Pancreas (tissue), 10 donors: ENCODE measurements around the gene OSBPL2. TPM values are rescaled to one million over a fixed set of nuclear protein-coding genes. Genes with fewer than 3 reads are reported as not detected.
A peak's percentile ranks its signal among the peaks of the same experiment; 100 is the strongest.

ENCODE experiments used
- ATAC-seq, 4 donors: fragments of 200-7000 bp; cut with Tn5 transposase; one replicate each; pipeline versions ENCODE4 v1.8.0 to v1.9.1; 2020; ENCODE audit warnings: mild to moderate bottlenecking in 4 of 4, moderate library complexity in 4 of 4
- DNase-seq, 6 donors: peaks; one replicate each; pipeline ENCODE4 v3.0.0-alpha.2; 2020
- FAIRE-seq: peaks from 2 replicates; lab custom pipeline; 2012; peaks lifted over from hg19 to GRCh38; lab: Jason Lieb, UNC
- H3K27ac ChIP-seq, 4 donors: fragments of 200-600 bp; sonication (generic); 1 replicate in 3 of 4; 2 replicates in 1 of 4; pipeline versions ENCODE4 v1.5.0 to v1.8.0; 2020
- H3K27me3 ChIP-seq, 4 donors: fragments of 200-600 bp; one replicate each; pipeline ENCODE4 v1.8.0; 2021
- H3K36me3 ChIP-seq, 3 donors: fragments of 200-600 bp; sonication (generic) in 1 of 3; one replicate each; pipeline versions ENCODE4 v1.5.0 to v1.8.0; 2020 to 2021
- H3K4me1 ChIP-seq, 3 donors: fragments of 200-600 bp; one replicate each; pipeline ENCODE4 v1.8.0; 2021
- H3K4me3 ChIP-seq, 4 donors: fragments of 200-600 bp; sonication (generic) in 2 of 4; one replicate each; pipeline versions ENCODE4 v1.5.0 to v1.8.0; 2020 to 2021
- H3K9me3 ChIP-seq, 4 donors: fragments of 200-600 bp; one replicate each; pipeline ENCODE4 v1.8.0; 2021
- CTCF ChIP-seq, 4 donors: fragments of 200-600 bp; sonication (generic) in 3 of 4; IDR thresholded peaks; one replicate each; pipeline versions ENCODE4 v1.5.0 to v1.8.0; 2021; ENCODE audit warnings: antibody characterized with exemption in 4 of 4
- WGBS, 2 donors: extraction: QIAGEN DNeasy Blood & Tissue Kit; methylation state at CpG; one replicate each; pipeline ENCODE4 v1.1.7; 2013; 5-methylcytosine and 5-hydroxymethylcytosine counted together
- intact Hi-C, 3 donors: fragments of 100-400 bp; cut with DNase I; formaldehyde crosslinking; loops; one replicate each; pipeline versions ENCODE4 v1.11.1 to v1.14.2; 2022
- polyA plus RNA-seq, 2 donors: library from polyadenylated mRNA; stranded (reverse); fragments of 200-250 nt; gene quantifications; one replicate each; pipeline ENCODE4 v1.2.3, GENCODE V29; 2013
- total RNA-seq, 6 donors: library from RNA; stranded (reverse); fragmentation: NEBNext Ultra II Directional in 4 of 6; extraction: Animal tissue kit (Norgen Biotek cat#: 25700) in 4 of 6; gene quantifications; one replicate each; pipeline versions ENCODE4 v1.2.1 to v1.2.4, GENCODE V29; 2021 to 2023
- donor health status: healthy with polysubstance abuse.
- donor health status: DM: no; HTN: no; CAD: no; lungs with moderate emphysema.
- donor health status: DM: no; HTN: no; CAD: no.
- donor health status: control.
- donor health status: control.
- donor health status: Bipolar disorder and iron deficiency.
- donor health status: DM: yes; HTN: yes; CAD: no.
- donor health status: DM: no; HTN: no; CAD: no.
- donor health status: DM: no; HTN: no; CAD: no.
- donor health status: DM: yes; HTN: yes; CAD: no.

Gene OSBPL2
- total and polyA plus RNA-seq, 8 donors = 33.3 to 56.8 (median 47.0) TPM

GRCh38 chr20:62227977-62228958, 10.1 kb upstream of the OSBPL2 start:
- intact Hi-C loops = no loop called here
- ATAC-seq (peak; percentile 87 to 96 (median 92)), DNase-seq (peak in 5 of 6 donors; percentile 70 to 93 (median 86)), FAIRE-seq (no peak)
- H3K4me1 ChIP-seq = peaks cover 0 to 9% (median 6%) of the 10 kb centered on the region in 3 donors
- TF ChIP-seq CTCF (IDR thresholded peaks at IDR 0.05) = no peak
- no peaks in the 10 kb centered on the region for H3K9me3 ChIP-seq
- peak overlapping the region in 2 of 4 donors; percentile 30 to 49 for H3K27ac ChIP-seq
- H3K27me3 ChIP-seq = no peaks in the 10 kb centered on the region
- no peak overlapping the region for H3K4me3 ChIP-seq
- H3K36me3 ChIP-seq = no peaks in the 10 kb centered on the region
- 38 to 39% methylated on average over 36 to 37 of the region's 37 CpGs for WGBS, 2 donors

DNA sequence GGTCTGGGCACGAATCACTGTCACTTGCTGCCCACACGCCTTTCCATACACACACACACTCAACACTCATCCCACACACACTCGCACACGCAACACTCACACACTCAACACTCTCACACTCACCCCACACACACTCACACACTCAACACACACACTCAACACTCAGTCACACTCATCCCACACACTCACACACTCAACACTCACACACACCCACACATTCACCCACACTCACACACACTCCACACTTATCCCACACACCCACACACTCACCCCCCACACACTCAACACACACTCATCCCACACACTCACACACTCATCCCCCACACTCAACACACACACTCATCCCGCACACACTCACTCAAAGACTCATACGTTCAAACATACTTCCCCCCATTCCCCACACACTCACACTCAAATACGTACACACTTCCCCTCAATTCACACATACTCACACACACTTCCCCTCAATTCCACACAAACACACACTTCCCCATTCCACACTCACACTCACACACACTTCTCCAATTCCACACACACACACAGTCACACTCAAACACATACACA, 9.3 kb upstream of the OSBPL2 start:
- Histone ChIP-seq H3K27me3 (no peaks in the 10 kb centered on the region), H3K27ac (no peak overlapping the region), H3K9me3 (no peaks in the 10 kb centered on the region), H3K36me3 (no peaks in the 10 kb centered on the region), H3K4me1 (peaks cover 0 to 9% (median 6%) of the 10 kb centered on the region in 3 donors), H3K4me3 (no peak overlapping the region)
- ATAC-seq = no peak
- FAIRE-seq = no peak
- 89 to 90% methylated on average over 7 of the region's 7 CpGs for WGBS, 2 donors
- no peak for DNase-seq
- TF ChIP-seq CTCF (IDR thresholded peaks at IDR 0.05) = no peak
- intact Hi-C loops = no loop called here

DNA sequence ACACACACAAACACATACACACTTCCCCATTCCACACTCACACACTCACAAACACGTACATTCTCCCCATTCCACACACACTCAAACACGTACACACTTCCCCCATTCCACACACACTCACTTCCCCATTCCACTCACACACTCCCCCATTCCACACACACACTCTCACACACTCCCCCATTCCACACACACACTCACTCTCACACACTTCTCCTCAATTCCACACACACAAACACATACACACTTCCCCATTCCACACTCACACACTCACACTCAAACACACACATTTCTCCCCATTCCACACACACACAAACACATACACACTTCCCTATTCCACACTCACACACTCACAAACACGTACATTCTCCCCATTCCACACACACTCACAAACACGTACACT, 8.7 kb upstream of the OSBPL2 start:
- Histone ChIP-seq H3K4me3 (no peak overlapping the region), H3K4me1 (peaks cover 3 to 14% (median 6%) of the 10 kb centered on the region in 3 donors), H3K27ac (no peak overlapping the region), H3K36me3 (no peaks in the 10 kb centered on the region), H3K9me3 (no peaks in the 10 kb centered on the region), H3K27me3 (no peaks in the 10 kb centered on the region)
- FAIRE-seq (no peak), ATAC-seq (no peak), DNase-seq (no peak)
- no peak for TF ChIP-seq CTCF (IDR thresholded peaks at IDR 0.05)
- WGBS, 2 donors = 66 to 81% methylated on average over 4 of the region's 4 CpGs
- intact Hi-C loops = no loop called here

- TF ChIP-seq CTCF (IDR thresholded peaks at IDR 0.05) = no peak
- DNase-seq (no peak), ATAC-seq (no peak), FAIRE-seq (no peak)
- Histone ChIP-seq H3K27ac (no peak overlapping the region), H3K27me3 (no peaks in the 10 kb centered on the region), H3K4me1 (peaks cover 6 to 19% (median 6%) of the 10 kb centered on the region in 3 donors), H3K36me3 (no peaks in the 10 kb centered on the region), H3K9me3 (no peaks in the 10 kb centered on the region), H3K4me3 (no peak overlapping the region)
- intact Hi-C loops = no loop called here
- 93% methylated on average over 2 of the region's 2 CpGs for WGBS, 2 donors
These were observed 8.0 kb upstream of the OSBPL2 start for GRCh38 chr20:62230276-62230675.
